ENCODE measurements around the gene DLX2.
"Not testable (repeated sequence)": the region's sequence is repeated elsewhere in the genome, so short reads cannot be mapped to it uniquely, and the experiment has no call there.

The DLX2 gene

GRCh38 chr2:172082944-172083627 lies 19.6 kb downstream of the DLX2 start:
- no peak for DNase-seq

- DNase-seq, result no peak
Observed at GRCh38 chr2:172082105-172082943, 20.4 kb downstream of the DLX2 start.

- DNase-seq, result no peak
Observed at GRCh38 chr2:172081221-172082022, 21.3 kb downstream of the DLX2 start.

- DNase-seq, result no peak
Observed at GRCh38 chr2:172080641-172081220, 22.0 kb downstream of the DLX2 start.

GRCh38 chr2:172079838-172080640 lies 22.7 kb downstream of the DLX2 start:
- no peak for DNase-seq

- DNase-seq, result no peak
Observed at GRCh38 chr2:172079416-172079815, 23.3 kb downstream of the DLX2 start.

GRCh38 chr2:172074254-172074653 lies 28.4 kb downstream of the DLX2 start:
- DNase-seq, result no peak

GRCh38 chr2:172073518-172073917 lies 29.2 kb downstream of the DLX2 start:
- DNase-seq, result no peak

GRCh38 chr2:172072706-172073105 lies 30.0 kb downstream of the DLX2 start:
- DNase-seq, result no peak

- no peak for DNase-seq
Observed at GRCh38 chr2:172072303-172072702, 30.4 kb downstream of the DLX2 start.

- DNase-seq, result no peak
Observed at GRCh38 chr2:172070936-172071335, 31.8 kb downstream of the DLX2 start.

GRCh38 chr2:172067905-172068304 lies 34.8 kb downstream of the DLX2 start:
- not testable (repeated sequence) for DNase-seq

GRCh38 chr2:172066394-172066886 lies 36.3 kb downstream of the DLX2 start:
- no peak for DNase-seq

GRCh38 chr2:172065111-172065510 lies 37.6 kb downstream of the DLX2 start:
- no peak for DNase-seq

- DNase-seq, result no peak
Observed at GRCh38 chr2:172063446-172063845, 39.3 kb downstream of the DLX2 start.

- no peak for DNase-seq
Observed at GRCh38 chr2:172062402-172063004, 40.2 kb downstream of the DLX2 start.

GRCh38 chr2:172060118-172060517 lies 42.6 kb downstream of the DLX2 start:
- DNase-seq, result not testable (repeated sequence)

GRCh38 chr2:172058660-172059059 lies 44.0 kb downstream of the DLX2 start:
- no peak for DNase-seq

GRCh38 chr2:172056293-172056692 lies 46.4 kb downstream of the DLX2 start:
- no peak for DNase-seq

- no peak for DNase-seq
Observed at GRCh38 chr2:172053486-172053885, 49.2 kb downstream of the DLX2 start.

Measured in NCI-H446 (cell line).